Activated CD8-positive, alpha-beta memory T cell treated with anti-CD3 and anti-CD28 coated beads for 4 hours (primary cell): ENCODE data around the gene COPG2.
"Not testable (repeated sequence)": the region's sequence is repeated elsewhere in the genome, so short reads cannot be mapped to it uniquely, and the experiment has no call there.

Experiments used
- DNase-seq, 2 donors: peaks; one replicate each; pipeline ENCODE4 v3.0.0-alpha.2; 2020; ENCODE audit warnings: low read depth in 2 of 2

Gene COPG2

DNA sequence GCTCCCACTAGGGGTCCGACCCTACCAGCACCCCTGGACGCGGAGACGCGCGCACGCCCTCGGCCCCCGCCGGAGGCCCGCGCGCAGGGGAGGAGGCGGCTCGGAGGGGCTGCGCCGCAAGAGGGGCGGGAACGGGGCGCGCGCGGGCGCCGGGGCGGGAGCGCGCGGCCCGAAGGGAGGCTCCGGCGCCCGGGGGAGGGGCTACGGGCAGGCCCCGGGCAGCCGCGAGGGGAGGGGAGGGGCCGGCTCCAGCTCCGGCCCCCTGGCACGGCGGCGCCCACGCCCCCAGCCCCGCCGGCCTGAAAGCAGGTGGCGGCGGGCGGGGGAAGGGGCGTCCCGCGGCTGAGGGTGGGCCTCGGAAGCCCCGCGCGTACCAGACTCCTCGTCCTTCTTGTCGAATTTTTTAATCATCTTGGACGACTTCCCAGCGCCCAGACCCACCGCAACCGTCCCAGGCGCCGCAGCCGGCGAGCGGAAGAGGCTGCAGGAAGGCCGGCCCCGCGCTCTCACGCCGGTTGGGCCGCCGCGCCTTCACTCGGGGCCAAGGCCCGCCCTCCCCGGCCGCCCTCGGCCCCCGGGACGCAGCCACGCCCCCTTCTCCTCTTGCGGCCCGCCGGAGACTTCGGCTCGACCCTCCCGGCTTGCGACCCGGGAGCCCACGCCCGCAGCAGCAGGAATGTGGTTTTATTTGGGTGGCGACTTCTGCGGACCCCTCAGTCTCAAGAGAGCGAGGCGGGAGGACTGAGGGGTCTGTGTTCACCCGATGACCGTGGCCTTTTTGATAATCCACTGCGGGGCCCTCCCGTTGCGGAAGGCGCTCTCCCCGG lies at the start of gene COPG2:
COPG2 (minus strand) TSS at position 491 of the 827 bp plus-strand sequence; CDS start at position 411, 80 bp downstream.
- peak; percentile 40 to 58 for DNase-seq

GRCh38 chr7:130712416-130712815 lies 43.9 kb upstream of the COPG2 start:
- no peak for DNase-seq

- no peak for DNase-seq
These were observed 40.2 kb upstream of the COPG2 start for GRCh38 chr7:130708766-130709165.

- DNase-seq = no peak
These were observed 39.5 kb upstream of the COPG2 start for GRCh38 chr7:130708001-130708400.

GRCh38 chr7:130703851-130704250 lies 35.3 kb upstream of the COPG2 start:
- no peak for DNase-seq

DNA sequence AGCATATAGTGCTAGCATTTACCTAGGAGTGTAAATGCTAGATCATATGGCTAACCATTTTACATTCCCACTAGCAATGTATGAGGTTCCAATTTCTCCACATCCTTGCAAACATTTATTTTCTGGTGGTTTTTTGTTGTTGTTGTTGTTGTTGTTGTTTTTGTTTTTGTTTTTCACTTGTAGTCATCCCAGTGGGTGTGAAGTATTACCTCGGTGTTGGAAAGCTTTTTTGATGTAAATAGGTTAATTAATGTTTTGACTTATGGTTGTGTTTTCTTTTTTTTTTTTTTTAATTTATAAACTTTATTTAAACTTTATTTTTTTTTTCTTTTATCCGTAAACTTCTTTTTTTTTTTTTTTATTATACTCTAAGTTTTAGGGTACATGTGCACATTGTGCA lies 33.1 kb upstream of the COPG2 start:
- DNase-seq = no peak

- DNase-seq = no peak
These were observed 32.2 kb upstream of the COPG2 start for GRCh38 chr7:130700760-130701159.

- DNase-seq = no peak
These were observed 31.1 kb upstream of the COPG2 start for GRCh38 chr7:130699686-130700085.

- DNase-seq = no peak
These were observed 29.3 kb upstream of the COPG2 start for GRCh38 chr7:130697820-130698219.

DNA sequence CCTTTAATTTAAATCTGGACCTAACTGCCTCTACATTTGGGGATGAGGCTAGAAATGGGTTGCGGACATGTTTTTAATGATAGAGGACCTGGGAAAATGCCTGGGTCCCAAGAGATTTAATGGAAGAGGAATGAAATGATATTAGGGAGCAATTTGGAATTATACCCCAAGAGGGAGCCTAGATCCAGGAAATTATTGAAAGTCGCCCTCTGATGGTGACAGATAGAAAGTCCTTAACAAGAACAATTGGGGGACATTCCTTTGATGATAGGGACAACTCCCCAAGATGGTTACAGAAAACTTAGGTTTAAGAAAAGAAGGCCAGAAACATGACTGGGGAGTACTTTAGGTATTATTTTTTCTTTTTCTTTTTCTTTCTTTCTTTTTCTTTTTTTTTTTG lies 27.3 kb upstream of the COPG2 start:
- no peak for DNase-seq

- not testable (repeated sequence) for DNase-seq
These were observed 23.8 kb upstream of the COPG2 start for GRCh38 chr7:130692396-130692795.

- no peak for DNase-seq
These were observed 21.1 kb upstream of the COPG2 start for GRCh38 chr7:130689683-130690082.

- no peak for DNase-seq
These were observed 14.5 kb upstream of the COPG2 start for GRCh38 chr7:130683026-130683425.

GRCh38 chr7:130674456-130674855 lies 5.9 kb upstream of the COPG2 start:
- DNase-seq = no peak

DNA sequence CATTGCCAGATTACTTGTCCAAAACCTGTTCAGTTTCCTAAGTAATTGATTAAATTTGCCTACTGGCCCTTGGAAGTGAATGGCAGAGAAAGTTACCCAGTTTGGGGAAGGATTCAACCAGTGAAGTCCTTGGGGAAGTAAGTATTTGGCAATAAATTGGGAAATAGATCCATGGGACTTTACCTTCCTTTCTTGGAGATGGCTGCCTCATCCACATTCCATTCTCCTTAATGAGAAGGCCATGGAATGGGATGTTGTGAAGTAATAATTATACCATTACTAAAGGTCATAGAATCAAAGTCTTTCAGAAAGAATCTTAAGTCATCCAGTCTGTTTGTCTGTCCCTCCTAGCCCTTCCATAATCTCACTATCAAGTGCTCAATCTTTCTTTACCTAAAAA lies 4.5 kb upstream of the COPG2 start:
- DNase-seq = no peak

DNA sequence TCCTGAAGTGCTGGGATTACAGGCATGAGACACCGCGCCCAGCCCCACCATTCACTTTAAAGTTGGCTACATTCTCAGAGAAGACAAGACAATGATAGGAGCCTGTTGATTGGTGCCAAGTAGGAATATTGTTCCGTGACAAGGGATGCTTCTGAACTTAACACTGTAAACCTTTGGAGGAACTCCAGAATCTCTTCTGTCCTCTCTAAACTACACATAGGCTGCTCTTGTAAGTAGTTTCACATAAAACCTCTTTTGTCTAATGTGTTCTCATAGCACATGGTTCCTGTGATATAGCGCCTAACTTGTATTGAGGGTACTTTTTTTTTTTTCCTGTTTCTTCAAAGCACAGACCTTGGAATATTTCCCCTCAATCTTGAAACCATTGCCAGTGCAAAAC lies 3.6 kb upstream of the COPG2 start:
- no peak for DNase-seq

DNA sequence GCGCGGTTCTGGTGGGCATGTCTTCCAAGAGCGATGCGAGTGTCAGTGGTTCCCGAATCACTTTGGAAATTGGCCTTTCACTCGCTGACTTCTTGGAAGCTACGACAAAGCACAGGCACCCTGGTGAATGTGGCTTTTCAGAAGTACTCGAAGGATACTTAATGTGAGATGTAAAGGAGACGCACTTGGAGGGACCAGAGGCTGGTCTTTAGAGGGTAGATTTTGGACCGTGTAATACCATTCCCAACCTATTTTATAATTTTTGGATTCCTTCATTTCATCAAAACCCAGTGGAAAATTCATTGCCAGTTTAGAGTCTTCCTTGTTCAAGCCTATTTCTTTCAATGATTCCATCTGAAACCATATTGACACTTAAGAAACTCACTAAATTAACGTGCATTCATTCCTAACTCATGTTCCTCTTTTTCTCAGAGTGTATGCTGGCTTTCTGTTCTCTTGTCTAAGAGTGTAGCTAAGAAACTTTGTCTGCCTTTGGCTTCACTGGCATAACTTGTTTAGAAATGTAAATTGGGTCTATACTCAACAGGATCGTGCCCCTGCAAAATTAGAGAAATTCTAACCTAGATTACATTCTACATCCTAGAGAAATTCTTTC lies 645 bp upstream of the COPG2 start:
- DNase-seq = peak in 1 of 2 donors; percentile 4

DNA sequence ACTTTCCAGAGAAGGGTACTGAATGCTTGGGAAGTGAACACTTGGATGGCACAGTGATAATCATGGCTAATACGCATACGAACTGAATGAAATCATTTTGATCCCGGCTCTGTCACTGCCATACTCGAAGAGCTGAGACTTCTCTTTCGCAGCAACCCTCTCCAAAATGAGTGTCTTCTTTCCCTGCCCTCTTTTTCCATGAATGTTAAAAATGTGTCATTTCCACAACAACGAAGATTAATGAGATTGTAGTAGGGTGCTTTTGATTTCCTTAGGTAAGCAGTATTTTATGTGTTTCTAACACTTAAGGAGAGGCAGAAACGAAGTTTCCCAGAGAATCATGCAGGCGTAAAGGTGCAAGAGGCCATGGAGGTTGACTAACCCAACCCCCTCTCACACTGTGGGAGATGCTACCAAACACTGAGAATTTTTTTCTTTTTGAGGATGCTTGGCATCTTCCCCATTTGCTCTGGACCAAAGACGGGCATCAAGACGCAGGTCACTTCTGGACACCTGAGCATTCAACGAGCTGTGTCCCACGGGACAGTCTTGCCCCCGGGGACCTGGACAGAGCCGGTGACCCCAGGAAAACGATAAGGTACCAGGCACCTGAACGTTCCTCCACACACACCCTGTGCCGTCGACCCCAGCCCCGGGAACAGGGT lies 823 bp downstream of the COPG2 start:
- DNase-seq = no peak

DNA sequence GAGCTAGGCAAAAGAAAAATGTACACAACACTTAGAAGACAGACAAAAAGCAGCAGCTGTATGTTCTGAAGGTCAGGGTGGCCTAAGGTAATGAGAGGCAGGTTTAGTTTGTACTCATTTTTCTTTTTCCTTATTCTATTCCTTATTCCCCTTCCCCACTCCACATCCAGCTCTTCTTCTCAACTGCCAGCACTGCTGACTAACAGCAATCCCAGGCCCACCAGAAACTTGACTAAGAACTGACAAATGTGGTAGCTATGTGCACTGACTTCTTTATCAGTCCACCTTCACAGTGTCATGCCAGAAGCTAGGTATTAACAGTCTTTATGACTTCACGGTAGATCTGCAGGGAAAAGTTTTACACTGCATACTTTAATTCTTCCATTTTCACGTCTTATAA lies 6.1 kb downstream of the COPG2 start:
- no peak for DNase-seq

DNA sequence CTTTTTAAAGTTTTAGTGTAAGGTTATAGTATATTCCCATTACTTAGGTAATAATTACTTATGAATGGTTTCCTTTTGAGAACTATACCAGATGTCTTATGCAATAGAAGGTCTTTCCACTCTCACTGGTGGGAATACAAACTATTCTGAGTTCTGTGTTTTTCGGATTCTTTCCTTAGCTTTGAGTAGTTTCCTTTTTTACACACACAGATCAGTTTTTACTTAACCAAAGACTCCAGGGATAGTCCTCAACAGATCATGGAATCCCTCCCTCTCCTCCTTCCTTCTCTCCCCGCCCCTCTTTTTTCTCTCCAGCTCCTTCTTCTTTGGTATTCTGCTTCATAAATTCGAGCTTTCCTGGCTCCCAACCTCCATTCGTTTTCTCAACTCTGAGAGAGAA lies 13.3 kb downstream of the COPG2 start:
- DNase-seq = no peak

- no peak for DNase-seq
These were observed 13.7 kb downstream of the COPG2 start for GRCh38 chr7:130654850-130655249.

GRCh38 chr7:130650611-130651120 lies 17.9 kb downstream of the COPG2 start:
- no peak for DNase-seq
